Kidney capillary endothelial cell (primary cell): ENCODE results near the gene PSMB5.

Source experiments
- DNase-seq: peaks from one replicate; pipeline ENCODE4 v3.0.0-alpha.2; 2018; ENCODE audit warnings: low spot score

PSMB5 gene

DNA sequence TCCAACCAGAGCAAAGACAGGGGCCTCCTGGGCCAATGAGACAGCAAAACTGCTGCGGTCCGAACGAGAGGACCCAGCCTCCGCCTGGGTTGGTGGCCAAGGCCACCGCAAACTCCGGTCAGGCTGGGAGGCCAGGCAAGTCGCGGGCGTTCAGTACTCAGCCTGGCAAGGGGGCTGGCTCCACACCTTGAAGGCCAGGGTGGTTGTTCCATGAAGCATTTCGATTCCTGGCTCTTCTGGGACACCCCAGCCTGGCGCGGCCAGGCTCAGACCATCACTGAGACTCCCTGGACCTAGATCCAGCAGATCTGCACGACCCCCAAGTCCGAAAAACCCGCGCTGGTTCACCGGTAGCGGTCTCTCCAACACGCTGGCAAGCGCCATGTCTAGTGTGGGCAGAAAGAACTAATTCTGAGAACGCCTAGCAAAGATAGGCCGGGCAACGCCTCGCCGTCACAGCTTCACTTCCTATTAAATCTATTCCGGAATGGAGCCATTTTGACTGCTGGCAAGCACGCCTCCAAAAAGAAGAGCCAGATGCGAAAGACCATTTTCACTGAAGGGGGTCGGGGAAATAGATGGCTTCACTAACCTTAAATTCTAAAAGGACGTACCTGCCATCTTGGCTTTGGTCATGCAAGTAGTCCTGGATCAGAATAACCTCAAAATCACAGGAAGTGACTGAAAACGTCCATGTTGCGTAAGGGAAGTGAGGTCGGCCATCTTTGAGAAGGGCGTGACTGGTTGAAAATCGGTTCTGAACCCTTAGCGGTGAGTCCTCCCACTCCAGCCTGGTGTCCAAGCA is at the start of gene PSMB5:
TSS of gene PSMB5 (minus strand) at position 403 of the 805 bp plus-strand sequence. CDS start at position 384, 19 bp downstream.
- peak; percentile 95 for DNase-seq

DNA sequence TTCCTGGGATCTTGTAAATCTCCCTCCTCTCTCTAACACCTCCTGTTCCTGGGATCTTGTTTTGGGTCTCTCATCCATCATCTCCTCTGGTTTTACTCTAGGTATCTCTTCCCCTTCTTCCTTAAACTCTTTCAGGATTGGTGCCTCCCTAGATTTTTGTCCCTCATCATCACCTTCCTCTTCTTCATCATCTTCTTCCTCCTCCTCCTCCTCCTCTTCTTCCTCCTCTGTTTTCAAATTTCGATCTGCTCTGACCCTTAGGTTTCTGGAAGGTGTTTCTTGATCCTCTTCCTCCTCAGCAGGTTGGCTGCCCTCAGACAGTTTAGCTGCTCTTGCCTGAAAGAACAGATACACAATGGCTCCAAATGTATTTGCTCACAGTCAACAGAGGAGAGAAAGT is 45.8 kb upstream of the PSMB5 start:
- DNase-seq = no peak

DNA sequence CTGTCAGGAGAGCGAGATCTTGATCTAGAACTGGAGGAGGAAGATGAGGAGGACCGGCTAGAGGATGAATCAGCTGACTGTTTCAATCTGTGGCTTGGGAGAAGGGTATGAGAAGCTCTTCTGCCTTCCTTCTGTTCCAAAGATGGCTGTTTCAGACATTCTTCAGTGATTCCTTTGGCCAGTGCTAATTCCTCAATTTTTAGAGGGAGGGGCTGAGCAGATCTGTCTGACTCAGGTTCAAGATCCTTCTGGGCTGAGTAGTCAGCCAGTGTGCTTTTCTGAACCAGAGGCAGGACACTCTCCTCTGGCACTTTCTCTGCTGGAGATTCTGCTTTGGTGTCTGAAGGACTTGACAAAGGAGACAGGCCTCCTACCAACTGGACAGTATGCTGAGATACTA is 45.0 kb upstream of the PSMB5 start:
- no peak for DNase-seq

DNA sequence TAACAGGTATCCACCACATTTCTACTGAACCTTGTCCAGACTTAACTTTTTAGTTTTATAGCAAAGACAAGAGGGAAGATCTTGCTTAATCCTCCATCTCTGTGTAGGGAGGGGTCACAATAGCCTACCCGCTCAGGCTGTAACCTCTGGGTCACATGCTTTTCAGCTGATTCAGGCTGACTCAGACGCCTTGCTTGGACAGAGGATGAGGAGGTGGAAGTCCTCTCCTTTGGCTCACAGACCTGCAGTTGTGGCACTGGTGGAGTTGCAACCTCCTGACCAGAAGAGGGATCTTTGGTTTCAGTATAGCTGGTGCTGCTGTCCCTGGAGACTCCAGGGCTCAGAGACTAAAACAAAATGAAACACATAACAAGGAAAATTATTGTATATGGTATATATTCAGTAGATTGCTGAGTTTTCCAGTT is 44.0 kb upstream of the PSMB5 start:
- peak; percentile 96 for DNase-seq

DNA sequence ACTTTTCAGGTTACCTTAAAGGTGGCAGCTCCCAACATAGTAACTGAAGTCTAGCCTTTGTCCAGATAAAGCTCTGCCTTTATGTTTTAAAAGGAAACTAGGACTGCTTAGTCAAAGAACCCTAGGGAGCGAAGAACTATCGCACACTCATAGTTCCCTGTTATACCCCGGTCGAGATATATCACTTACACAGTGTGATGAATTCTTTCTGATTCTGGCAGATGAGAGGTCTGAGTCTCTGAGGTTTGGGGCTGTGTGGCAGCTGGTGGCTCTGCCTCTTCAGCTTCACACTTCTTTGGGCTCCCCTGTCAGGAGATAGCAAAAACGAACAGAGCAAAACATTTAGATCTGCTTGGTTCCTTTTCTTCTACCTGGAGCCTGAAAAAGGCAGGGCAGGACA is 43.3 kb upstream of the PSMB5 start:
- no peak for DNase-seq

DNA sequence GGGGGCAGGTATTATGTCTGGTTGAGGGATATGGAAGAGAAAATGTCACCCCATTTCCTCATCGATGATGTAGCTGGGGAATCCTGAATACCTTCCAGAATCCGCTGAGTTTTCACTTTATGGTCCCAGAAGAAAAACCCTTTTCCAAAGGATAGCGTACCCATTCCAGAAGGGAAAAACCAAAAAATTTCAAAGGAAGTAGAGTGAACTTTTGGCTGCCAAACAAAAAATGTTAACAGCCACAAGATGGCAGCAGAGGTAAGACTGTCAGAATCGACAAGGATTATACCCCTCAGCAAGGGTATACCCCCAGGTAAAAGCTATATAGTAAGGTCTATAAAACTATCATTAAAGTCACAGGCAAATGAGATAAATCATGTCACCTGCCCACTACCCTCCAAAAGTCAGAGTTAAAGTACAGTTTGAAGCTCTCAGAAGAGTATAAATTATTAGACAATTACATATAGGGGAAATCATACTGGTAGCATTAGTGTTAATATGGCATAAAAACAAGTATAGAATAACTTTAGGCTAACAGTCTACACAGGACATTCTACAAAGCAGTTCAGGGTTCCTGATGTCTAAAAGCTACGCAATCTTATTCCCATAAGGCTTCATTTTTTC is 42.2 kb upstream of the PSMB5 start:
- DNase-seq = no peak

DNA sequence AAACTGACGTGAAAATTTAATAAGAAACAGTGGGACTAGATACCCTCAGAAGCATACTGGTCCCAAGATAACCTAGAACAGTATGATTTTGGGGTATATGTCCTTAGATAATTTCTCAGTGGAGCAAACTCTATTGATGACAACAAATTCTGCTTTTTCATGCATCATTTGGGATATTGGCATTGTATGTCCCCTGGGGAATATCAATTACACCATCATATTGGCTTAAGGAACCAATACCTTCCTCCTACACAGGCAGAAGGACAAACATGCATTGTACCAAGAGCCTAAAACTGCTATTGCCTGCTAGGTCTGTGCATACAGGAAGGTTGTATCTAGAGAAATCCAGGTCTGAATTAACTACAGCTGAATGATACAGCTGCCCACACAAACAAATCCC is 40.2 kb upstream of the PSMB5 start:
- DNase-seq = no peak

DNA sequence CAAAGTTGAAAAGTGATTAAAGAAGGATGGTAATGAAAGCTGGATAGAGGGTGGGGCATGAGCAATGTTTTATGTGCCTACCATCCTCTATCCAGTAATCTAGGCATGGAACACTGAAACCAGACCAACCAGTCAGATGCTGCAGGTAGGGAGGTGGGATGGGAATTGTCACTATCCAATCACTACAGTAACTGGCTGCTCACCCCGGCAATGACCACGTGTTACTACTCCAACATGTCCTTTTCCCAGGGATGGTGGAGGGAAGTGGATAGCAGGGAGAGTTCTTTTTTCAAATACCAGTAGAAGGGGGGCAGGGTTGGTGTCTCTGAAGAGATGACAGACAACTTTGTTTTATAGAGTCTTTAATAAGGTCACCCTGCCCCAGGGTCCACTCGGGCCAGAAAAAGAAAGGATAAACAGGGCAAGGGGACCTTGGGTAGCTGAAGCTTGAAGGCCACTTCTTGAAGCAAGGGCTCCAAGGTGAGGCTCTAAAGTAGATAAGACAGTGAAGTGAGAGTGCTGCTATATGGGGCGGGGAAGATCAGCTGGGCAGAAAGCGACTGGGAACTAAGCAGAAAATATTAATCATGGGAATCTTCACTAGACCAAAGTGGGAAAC is 37.3 kb upstream of the PSMB5 start:
- DNase-seq = no peak

DNA sequence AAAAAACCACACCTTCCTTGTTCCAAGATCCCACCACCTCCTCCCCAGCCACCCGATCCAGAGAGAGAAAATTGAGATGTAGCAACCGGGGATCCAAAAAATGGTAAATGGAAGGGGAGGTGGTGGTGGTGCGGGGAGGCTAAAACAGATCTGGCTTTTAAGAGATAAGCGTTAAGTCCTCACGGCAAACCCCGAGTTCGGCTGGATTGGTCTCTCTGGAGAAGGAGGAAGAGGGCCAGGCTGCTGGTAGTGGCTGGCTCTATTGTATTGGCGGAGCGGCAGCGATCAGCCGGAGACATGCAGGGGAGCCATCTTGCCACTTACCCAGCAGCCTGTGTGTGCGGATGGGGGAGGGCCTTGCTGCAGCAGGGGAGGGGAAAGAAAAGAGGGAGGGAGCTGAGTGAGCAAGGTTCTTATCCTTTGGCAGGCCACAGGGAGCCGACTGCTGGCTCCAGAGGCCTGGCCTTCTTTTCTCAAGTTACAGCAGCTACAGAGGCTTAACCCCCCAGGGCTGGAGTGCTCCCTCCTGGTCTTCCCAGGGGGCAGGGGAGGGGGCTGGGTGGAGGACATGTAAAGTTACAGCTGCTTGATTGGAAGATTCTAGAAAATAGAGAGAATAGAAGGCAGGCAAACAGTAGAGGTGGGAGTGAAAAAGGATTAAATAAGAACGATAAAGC is 36.7 kb upstream of the PSMB5 start:
- peak; percentile 73 for DNase-seq

DNA sequence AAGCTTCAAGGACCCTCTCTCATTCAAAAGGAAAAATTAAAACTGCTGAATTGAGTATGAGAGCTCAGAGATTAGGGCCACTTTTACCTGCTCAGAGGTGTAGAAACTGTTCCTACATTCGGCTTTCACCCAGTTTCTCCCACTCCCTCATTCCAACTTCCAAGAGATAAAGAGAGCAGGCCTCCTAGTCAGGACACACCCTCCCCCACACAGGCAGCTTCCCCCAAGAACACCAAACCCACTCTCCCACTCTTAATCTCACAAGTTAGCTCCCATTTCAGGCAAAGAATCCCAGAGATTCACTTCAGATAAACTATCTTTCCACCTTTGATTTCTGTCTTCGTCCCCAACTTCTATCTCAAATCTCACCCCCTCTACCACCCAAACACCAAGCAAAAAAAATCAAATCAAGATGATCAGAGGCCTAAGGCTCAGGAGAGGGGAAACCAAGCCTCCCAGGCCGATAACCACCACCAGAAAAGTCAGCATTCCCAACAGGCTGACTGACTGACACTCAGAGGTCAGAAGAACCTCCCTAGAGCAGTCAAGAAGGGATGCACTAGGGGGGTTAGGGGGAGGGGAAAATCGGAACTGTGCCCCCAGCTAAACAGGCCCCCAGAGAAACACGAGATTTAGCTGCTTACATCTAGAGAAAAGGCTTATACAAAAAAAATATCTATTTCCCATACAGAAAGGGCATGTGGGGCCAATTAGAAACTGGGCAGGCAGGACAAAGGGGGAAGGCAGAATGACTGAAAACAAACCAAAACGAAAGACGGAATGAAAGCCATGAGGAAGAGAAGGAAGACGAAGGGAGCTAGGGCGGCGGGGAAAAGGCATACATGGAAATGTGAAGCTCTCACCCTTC is 35.8 kb upstream of the PSMB5 start:
- no peak for DNase-seq

DNA sequence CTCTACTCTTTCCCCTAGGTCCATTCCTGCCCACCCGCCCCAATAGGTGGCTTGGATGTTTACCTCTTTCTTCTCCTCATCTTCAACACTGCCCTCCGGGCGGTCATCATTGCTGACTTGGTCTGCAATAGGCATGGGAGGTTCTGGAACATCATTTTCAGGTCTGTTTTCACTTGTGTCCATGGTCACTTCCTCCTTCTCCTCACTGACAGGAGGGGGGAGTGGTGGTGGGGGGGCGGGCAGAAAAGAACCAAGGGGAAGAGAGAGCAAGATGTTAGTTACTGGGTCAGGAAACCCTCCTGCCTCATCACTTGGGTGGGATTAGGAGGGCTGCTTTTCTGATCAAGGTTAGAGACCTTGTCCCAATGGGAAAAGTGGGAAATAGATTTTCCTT is 34.7 kb upstream of the PSMB5 start:
- no peak for DNase-seq

DNA sequence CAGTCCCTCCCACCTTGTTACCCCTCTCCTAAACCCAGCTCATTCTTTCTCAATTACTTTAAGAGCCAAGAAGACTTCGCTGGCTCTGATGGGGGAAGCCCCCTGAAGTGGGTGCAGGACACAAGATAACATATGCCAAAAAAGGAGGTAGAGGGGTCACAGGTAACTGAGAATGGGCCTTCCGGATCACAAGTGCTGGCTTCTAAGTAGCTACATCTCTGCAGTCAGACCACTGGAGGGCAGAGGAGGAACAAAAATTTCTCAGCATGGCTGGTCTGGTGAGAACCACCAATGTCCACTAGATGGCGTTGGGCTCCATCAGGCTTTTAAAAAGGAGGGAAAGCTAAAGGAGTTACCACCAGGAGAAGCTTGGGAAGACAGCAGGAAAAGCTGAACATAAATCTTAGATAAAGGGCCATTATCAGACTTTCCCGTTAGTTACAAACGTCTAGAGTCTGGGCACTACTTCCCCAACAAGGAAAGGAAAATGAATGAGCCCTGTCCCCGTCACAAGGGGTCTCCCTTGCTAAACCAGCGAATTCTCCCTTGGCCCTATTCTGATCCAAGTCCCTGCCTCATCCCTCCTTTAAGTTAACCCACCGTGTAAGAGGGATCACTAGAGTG is 34.2 kb upstream of the PSMB5 start:
- DNase-seq = peak; percentile 91

DNA sequence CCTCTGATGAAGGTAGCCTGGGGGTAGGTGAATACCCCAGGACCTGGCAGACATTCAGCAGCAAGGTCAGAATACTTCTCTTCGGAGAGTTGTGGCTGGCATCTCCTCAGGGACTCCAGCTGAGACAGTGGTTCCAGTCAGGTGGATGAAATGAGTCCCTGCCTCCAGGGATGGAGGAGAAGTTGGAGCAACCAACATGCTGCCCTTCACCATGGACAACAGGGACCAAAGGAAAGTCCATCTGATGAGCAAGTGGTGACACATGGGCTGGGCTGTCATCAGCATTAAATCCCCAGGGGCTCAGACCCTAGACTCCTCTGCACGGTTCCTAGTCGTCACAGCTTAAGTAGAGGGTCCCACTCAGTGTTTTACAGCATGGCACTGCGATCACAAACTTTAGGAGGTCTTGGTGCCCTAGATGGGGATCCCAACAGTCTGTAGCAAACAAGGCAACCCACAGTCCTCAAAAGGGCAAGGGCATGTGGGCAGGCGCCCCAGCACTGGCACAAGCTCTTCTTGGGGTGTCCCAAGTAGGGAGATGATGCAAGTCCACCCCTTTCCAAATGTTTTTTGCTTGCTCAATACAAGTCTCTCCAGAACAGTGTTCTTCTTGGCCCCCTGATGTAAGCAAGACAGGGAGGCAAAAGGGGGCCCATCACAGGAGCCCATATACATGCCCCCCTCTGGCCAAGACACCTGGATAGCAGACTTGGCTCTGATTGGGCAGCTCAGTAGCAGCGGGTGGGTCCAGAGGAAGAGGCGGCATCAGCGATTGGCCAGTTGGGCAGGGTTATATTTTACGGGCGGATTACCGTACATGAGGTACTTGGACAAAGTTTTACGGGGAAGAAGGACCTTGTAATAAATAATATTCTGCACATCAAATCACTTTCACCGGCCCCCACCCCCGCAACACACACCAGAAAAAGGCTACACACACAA is 33.4 kb upstream of the PSMB5 start:
- DNase-seq = no peak

DNA sequence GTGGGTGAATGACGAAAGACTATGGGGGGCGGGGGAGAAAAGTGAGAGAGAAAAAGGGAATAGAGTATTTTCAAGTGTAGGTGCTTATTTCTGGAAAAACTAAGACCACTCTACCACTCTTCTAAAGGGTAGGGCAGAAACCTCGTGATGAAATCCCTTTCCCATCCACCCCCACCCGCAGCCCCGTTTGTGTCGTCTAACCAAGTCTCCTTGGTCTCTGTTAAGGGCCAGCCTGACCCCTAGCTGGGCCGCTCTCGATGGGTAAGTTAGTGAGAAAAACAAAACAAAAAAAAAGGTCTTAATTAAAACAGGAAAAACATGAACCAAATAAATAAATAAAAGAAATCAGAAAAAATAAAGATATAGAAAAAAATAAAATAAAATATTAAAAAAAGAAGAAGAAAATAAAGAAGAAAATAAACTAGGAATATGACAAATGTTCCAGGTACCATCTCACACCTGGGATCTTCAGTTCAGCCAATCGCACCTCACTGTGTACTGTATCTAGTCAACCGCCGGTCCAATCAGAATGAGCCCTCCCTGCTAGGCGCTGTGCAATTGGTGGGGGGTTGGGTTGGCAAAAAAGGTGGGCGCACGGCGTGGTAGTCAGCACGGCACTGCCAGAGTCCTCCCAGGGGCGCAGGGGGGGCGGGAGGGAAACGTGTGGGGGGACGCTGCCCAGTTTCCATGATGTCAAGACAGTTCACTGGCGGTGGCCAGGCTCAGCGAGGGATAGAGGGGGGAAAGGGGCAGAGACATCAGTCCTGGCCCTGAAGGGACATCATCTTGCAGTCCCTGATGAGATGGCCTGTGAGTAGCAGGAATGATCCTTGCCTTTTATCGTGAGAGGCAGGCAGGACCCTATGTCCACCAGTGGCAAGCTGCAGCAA is 32.4 kb upstream of the PSMB5 start:
- DNase-seq = no peak

DNA sequence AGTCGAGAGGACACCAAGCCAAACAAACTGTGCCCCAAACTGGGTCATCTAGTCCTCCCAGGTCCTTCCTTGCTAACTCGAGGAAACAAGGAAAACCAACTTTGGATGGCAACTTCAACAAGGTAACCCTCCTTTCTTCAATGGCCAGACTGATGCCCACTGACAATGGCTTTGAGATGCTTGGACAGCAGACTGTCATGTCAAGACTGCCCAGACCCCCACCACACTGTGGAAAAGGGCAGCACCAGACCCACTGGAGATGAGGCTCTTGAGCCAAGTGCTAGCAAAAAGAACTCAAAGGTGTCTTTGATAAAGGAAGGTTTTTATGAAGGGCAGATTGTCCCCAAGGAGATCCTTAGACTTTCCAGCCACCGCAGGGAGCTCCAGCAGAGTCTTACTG is 31.7 kb upstream of the PSMB5 start:
- DNase-seq = no peak

DNA sequence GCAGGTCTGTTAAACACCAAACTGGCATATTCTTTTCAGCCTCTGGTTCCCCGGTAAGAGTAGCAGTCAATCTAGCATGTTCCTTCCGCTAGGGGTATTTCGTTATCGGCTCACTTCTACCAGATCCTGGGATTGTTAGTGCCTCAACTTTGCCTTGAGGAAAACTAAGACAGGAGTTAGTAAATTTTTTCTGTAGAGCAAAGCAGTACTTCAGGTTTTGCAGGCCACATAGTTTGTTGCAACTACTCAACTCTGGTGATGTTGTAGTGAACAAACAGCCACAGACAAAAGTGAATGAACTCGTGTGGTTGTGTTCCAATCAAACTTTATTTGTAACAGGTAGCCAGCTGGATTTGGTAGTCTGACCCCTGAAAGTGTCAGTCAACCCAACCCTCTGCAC is 28.9 kb upstream of the PSMB5 start:
- DNase-seq = no peak

DNA sequence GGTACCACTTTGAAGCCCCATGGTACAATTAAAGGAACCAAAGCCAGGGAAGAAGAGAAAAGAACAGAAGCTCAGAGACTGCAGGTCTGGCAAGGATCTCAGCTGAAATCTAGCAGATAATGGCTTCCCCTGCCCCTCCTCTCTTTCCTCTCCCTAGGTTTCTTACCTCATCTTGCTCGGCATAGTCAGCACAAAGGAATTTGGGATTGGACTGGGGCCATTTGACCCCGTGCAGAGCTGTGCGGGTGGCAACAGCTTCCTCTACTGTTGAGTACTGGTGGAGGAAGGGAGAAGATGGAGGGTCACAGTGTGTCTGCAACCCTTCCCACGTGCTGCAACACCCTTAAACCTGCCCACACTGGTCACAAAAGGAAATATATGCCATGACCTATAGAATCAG is 27.3 kb upstream of the PSMB5 start:
- DNase-seq = peak; percentile 93

DNA sequence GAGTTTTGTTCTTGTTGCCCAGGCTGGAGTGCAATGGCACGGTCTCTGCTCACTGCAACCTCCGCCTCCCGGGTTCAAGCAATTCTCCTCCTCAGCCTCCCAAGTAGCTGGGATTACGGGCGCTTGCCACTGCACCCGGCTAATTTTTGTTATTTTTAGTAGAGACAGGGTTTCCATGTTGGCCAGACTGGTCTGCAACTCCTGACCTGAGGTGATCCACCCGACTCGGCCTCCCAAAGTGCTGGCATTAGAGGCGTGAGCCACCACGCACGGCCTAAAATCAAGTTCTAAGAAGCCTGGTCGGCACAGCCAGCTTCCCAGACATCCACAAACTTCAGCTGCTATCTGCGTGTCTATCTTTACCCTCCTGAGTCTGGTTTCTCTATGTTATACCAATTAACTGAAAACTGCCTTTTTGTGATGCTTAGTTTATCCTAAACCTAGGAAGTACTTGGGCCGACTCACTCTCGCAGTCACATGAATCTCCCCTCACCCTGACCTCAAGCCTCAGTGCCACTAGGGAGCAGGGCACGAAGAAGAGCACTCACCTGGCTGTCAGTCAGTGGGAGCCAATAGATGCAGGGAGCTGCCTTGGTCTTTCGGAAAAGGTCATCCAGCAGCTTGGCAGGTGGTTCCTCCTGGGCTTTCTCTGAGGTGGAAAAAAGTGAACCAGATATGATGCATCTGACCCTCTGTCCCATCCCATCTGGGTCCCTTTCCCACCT is 26.0 kb upstream of the PSMB5 start:
- DNase-seq = no peak
